GM10847 (cell line): ENCODE results near the gene PACS1.

Experiments used
- POLR2A ChIP-seq: IDR thresholded peaks from 2 replicates; pipeline ENCODE4 v1.6.1; 2011; ENCODE audit not compliant: insufficient read length; ENCODE audit errors: extremely low read depth

Gene PACS1

GRCh38 chr11:66069715-66070603 is at the start of gene PACS1:
Gene PACS1, plus strand, starts transcription at chr11:66070272. Its CDS starts 215 bp downstream, at chr11:66070487.
- peak; percentile 37 for TF ChIP-seq POLR2A

DNA sequence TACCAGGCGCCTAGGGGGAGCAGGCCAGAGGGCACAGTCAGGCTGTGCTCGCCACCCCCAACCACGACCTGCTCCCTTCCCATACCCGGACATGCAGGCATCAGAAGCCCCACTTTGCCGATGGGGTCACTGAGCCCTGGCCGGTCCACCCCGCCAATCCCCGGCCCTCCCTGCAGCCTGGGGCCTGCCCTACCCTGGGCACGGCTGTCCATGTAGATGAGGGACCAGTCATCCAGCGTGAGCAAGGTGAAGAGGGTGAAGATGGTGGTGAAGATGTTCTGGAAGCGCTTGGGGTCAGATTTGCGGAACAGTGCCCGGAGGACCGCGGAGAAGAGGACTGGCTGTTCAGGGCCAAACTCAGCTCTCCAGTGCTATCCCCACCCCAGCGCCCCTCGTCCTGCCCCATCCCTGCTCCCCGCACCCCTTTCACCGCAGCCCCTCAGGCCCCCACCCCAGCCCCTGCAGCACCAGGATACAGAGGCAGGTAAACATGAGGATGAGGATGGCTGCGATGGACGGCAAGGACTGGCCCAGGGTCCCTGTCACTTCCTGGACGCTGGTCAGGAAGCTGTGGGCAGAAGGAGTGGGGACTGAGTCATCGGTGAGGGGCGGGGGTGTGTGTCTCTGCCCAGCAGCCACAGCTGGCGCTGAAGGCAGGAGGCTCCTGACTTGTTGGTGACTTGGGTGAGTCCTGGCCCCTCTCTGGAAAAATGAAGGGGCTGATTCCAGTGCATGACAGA is 49.3 kb upstream of the PACS1 start:
- no peak for TF ChIP-seq POLR2A

DNA sequence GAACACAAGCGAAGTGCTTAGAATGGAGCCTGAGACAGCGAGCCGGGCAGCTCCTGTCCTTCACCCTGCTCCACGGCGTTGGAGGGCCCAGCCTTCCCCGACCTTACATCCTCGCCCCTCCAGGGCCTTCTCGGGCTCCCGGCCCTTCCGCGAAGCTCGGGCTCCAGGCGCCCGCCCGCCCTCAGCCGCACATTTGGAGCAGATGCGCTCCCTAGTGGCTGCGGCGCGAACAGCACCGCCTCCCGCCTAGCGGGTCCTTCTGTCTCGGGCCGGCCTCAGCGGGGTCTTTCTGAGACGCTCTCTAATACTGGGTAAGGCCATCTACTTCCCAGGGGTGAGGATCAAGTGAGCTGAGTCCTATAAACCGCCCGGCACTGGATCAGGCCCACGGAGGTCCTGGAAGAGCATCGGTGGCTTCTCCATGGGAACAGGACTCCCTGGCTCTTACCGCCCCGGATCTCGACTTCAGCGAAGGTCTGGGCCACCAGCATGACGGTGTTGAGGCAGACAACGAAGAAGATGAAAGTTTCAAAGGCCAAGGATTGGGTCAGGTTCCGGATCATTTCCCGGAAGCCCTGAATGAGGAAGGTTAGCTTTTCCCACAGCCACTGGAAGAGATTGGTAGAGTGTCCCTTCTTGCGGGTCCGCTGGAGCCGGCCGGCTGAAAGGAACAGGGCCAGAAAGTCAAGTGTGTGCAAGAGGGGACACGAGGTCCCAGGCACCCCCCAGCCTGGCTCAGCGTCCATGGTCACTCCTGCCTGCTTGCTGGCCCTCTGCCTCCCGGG is 47.5 kb upstream of the PACS1 start:
- no peak for TF ChIP-seq POLR2A

GRCh38 chr11:66026017-66026529 is 44.0 kb upstream of the PACS1 start, which contains the start of gene CATSPER1:
Gene CATSPER1, minus strand, starts transcription at chr11:66026479. Its CDS starts 100 bp downstream, at chr11:66026379.
- TF ChIP-seq POLR2A, result no peak

DNA sequence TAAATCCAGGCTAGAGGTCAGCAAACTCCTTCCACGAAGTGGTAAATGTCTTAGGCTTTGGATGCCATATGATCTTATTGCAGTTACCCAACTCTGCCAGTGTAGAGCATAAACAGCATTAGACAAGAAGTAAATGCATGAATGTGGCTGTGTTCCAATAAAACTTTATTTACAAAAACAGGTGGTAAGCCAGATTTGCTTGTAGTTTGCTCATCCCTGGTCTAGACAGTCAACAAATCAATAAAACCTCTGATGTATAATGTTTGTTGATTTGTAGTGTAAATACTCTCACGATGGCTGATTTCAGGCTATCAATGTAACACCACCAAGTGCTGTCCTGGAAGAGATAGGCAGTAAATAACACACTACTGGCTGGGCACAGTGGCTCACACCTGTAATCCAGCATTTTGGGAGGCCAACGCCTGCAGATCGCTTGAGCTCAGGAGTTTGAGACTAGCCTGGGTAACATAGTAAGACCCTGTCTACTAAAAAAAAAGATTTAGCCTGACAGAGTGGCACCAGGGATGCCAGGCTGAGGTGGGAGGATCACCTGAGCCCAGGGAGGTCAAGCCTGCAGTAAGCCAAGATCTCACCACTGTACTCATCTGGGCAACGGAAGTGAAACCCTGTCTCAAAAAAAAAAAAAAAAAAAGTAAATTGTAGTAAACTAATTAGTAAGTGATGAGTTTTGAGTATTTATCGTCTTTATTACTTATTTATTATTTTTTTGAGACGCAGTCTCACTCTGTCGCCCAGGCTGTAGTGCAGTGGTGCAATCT is 36.9 kb upstream of the PACS1 start:
- TF ChIP-seq POLR2A, result no peak

DNA sequence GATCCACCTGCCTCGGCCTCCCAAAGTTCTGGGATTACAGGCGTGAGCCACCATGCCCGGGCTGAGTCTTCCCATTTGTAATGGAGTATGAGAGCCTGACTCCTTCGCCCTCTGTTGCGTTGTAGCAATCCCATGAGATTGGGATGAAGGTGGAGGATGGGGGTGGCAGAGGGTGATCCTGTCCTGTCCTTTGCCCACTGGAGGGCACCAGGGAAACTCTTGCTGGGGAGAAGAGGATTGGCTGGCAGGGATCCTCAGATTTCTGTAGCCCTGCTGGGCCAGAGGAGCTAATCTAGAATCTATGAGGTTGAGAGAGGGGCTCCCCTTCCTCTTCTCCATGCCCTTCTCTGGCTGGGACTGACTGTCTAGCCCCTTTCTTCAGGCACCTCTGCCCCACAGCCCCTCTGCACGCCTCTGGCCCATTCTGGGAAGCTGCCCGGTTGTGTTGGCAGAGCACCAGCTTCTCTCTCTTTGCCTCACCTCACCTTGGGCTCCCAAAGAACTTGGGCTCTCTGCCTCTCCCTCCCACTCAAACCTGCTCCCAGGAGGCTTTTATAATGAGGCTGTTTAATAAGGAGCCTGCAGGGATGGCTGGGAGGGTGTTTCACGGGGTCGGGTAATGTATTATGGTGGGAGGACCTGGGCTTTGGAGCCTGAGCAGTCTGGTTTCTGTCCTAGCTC is 34.3 kb upstream of the PACS1 start:
- no peak for TF ChIP-seq POLR2A

- no peak for TF ChIP-seq POLR2A
These were observed 33.8 kb upstream of the PACS1 start for GRCh38 chr11:66036334-66036710.

DNA sequence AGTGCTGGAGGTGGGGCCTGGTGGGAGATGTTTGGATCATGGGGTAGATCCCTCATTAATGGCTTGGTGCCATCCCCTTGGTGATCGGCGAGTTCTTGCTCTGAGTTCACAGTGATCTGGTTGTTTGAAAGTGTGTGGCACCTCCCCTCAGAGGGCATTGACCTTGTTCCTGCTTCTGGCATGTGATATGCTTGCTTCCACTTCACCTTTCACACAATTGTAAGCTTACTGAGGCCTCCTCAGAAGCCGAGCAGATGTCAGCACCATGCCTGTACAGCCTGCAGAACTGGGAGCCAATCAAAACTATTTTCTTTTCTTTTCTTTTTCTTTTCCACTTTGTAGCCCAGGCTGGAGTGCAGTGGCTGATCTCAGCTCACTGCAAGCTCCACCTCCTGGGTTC is 32.7 kb upstream of the PACS1 start:
- TF ChIP-seq POLR2A, result no peak

DNA sequence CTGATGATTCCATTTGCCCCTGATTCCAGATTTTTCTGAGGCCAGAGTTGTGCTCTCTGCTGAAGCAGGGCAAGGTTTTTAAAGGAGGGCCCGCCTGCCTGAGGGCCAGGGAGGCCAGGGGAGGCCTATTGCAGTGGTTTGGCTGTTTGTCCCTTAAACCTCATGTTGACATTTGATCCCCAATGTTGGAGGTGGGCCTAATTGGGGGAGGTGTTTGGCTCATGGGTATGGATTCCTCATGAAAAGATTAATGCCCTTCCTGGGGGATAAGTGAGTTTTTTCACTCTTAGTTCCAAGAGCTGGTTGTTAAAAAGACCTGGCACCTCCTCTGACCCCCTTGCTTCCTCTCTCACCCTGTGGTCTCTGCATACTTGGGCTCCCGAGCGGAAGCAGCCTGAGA is 30.3 kb upstream of the PACS1 start:
- no peak for TF ChIP-seq POLR2A

- no peak for TF ChIP-seq POLR2A
These were observed 27.7 kb upstream of the PACS1 start for GRCh38 chr11:66042227-66042995.

- no peak for TF ChIP-seq POLR2A
These were observed 26.8 kb upstream of the PACS1 start for GRCh38 chr11:66042996-66043906.

DNA sequence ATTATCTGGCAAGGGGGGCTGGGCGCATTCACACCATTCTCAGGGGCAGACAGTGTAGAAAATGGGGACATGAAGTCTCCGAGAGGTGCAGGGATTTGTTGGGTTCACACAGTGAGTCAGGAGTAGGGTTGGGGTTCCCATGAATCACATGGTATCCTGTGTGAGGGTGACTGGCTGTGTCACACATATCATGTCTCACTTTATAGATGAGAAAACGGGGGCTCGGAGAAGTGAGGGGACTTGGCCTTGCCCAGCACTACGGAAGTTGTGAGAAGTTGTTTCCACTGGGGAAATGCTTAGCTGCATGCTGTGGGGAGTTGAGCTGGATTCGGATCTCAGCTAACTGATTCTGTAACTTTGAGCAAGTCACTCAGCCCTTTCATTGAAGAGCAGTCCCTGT is 25.3 kb upstream of the PACS1 start:
- TF ChIP-seq POLR2A, result no peak

- no peak for TF ChIP-seq POLR2A
These were observed 24.9 kb upstream of the PACS1 start for GRCh38 chr11:66045177-66045639.
